NCI-H187 (cell line): ENCODE results near the gene PCGF6.
A peak's percentile ranks its signal among the peaks of the same experiment; 100 is the strongest.
"Not testable (repeated sequence)": the region's sequence is repeated elsewhere in the genome, so short reads cannot be mapped to it uniquely, and the experiment has no call there.

Experiments used
- DNase-seq, 2 experiments: peaks; one replicate each; lab custom pipeline; 2025; lab: John Stamatoyannopoulos, UW

The PCGF6 gene

GRCh38 chr10:103350517-103351260, at the start of gene PCGF6:
TSS of gene PCGF6 (minus strand) at chr10:103351140. CDS start at chr10:103351066, 74 bp downstream.
- DNase-seq: peak; percentile 44 to 57

- DNase-seq: no peak
Measured at GRCh38 chr10:103397191-103397825, 46.4 kb upstream of the PCGF6 start.

GRCh38 chr10:103396789-103397087, 45.8 kb upstream of the PCGF6 start:
- DNase-seq: no peak

GRCh38 chr10:103396067-103396788, 45.3 kb upstream of the PCGF6 start, which contains the start of the genes ATP5MK and PDCD11:
TSS of gene ATP5MK (minus strand) at chr10:103396475. CDS start at chr10:103392457, 4,018 bp downstream.
TSS of gene PDCD11 (plus strand) at chr10:103396626. CDS start at chr10:103398427, 1,801 bp downstream.
- peak; percentile 50 to 83 for DNase-seq

- DNase-seq: no peak
Measured at GRCh38 chr10:103395754-103396066, 44.8 kb upstream of the PCGF6 start.

GRCh38 chr10:103394180-103394579, 43.2 kb upstream of the PCGF6 start:
- no peak for DNase-seq

- no peak for DNase-seq
Measured at GRCh38 chr10:103382769-103383168, 31.8 kb upstream of the PCGF6 start.

DNA sequence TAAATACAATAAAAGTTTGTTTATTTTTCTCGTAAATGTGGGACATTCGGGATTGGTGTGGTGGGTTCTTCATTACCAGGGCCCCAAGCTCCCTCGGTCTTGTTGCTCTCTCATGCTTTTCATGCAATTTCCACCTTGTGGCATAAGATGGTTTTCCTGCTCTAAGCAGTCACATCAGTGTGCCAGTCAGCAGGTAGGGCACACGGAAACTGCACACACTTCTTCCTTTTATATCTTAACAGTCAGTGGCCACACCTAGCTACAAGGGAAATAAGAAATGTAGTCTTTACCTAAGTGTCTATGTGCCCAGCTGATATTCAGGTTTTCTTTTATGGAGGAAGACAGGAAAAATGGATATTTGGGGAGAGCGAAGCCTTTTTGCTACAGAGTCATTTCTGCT, 23.3 kb upstream of the PCGF6 start:
- DNase-seq: no peak

DNA sequence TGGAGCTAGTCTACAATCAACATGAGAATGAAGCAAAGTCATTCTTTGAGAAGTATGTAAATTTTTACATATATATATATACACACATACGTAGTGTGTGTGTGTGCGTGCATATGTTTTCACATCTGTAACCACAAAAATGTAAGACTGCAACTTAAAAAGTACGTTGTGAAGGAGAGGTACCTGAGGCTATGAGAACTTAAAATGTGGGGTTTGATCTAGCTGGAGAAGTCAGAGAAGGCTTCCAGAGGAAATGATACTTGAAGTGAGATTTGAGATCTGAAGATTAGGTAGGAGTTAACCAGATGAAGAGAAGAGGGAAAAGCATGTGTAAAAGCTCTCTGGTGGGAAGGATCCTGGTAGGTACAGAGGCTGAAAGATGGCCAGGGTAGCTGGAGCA, 22.6 kb upstream of the PCGF6 start:
- DNase-seq: no peak

DNA sequence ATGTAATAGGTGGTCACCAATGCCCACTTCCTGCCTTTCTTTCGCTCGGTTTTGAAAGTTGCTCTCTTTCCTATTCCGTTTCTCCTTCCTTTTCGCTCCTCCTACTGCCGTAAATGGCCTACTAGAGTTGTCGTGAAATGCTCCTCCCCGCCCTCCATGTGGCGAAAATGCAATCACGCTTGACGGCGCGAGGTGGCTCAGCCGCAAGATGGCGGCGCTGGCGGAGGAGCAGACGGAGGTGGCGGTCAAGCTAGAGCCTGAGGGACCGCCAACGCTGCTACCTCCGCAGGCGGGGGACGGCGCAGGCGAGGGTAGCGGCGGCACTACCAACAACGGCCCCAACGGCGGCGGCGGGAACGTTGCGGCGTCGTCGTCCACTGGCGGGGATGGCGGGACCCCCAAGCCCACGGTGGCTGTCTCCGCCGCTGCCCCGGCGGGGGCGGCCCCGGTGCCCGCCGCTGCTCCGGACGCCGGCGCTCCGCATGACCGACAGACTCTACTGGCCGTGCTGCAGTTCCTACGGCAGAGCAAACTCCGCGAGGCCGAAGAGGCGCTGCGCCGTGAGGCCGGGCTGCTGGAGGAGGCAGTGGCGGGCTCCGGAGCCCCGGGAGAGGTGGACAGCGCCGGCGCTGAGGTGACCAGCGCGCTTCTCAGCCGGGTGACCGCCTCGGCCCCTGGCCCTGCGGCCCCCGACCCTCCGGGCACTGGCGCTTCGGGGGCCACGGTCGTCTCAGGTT, 17.0 kb upstream of the PCGF6 start, which contains the start of gene TAF5:
Gene TAF5 (plus strand): TSS at position 195 of the 737 bp plus-strand sequence. CDS start 14 bp downstream, at position 209.
- peak; percentile 24 to 76 for DNase-seq

DNA sequence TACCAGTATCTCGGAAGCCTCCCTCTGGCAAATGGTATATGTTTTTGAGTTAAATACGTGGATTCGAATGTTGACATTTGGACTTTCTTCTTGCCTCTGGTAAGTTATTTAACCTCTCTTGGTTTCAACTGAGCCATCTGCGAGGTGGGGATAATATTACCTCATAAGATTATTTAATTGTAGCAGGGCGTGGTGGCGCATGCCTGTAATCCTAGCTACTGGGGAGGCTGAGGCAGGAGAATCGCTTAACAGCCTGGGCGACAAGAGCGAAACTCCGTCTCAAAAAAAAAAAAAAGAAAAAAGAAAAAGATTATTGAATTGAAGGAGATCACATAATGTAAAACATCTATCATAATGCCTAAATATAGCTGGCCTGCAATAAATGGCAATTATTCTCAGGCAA, 16.4 kb upstream of the PCGF6 start:
- no peak for DNase-seq

- not testable (repeated sequence) for DNase-seq
Measured at GRCh38 chr10:103360791-103361190, 9.9 kb upstream of the PCGF6 start.

DNA sequence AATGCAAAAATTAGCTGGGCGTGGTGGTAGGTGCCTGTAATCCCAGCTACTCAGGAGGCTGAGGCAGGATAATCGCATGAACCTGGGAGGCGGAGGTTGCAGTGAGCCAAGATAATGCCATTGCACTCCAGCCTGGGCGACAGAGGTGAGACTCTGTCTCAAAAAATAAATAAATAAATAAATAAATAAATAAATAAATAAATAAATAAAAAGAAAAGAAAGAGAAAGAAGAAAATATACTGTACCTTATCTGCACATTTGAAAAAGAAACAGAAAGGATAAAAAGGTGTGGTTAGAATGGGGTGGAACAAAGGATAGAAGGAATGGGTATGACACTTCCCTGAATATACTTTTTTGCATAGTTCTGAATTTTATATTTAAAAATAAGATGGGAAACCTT, 8.6 kb upstream of the PCGF6 start:
- not testable (repeated sequence) for DNase-seq

GRCh38 chr10:103355906-103356599, 5.1 kb upstream of the PCGF6 start:
- DNase-seq: no peak

GRCh38 chr10:103354567-103354966, 3.6 kb upstream of the PCGF6 start:
- not testable (repeated sequence) for DNase-seq

GRCh38 chr10:103353281-103353680, 2.3 kb upstream of the PCGF6 start:
- DNase-seq: no peak

DNA sequence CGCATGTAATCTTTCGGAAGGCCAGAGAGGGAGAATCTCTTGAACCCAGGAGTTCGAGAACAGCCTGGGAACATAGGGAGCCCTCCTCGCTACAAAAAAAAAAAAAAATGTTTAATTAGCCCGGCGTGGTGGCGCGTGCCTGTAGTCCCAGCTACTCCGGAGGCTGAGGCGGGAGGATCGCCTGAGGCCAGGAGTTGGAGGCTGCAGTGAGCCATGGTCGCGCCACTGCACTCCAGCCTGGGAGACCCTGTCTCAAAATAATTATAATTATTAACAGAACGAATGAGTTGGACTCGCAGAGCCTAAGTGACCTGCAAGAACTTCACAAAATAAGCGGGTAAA, 794 bp downstream of the PCGF6 start:
- DNase-seq: no peak

- no peak for DNase-seq
Measured at GRCh38 chr10:103336370-103336769, 14.6 kb downstream of the PCGF6 start.

- DNase-seq: no peak
Measured at GRCh38 chr10:103334567-103334966, 16.4 kb downstream of the PCGF6 start.

DNA sequence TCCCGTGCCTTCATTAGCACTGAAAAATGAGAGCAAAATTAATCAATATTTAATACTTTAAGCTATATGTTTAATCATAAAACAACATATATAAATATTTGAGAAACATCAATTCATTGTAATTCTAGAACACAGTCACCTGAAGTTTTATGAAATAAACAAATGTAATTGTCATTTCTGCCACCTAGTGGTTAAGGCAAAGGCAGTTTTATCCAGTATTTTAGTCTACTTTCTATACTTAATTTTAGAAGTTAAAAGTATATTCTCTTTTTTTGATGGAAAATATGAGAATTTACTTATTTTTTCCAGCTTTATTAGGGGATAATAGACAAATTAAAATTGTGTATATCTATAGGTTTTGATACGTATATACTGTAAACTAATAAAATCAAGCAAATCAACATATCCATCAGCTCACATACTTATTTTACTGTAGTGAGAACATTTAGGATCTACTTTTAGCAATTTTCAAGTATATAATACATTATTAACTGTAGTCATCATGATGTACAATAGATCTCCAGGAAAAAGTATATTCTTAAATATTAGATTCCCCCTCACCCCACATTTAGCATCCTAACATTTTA, 16.9 kb downstream of the PCGF6 start:
- DNase-seq: no peak

- DNase-seq: no peak
Measured at GRCh38 chr10:103327906-103328305, 23.0 kb downstream of the PCGF6 start.
